GM04504 (cell line): ENCODE results near the gene ITPK1.
"Not testable (repeated sequence)": the region's sequence is repeated elsewhere in the genome, so short reads cannot be mapped to it uniquely, and the experiment has no call there.

Experiments
- DNase-seq: peaks from one replicate; pipeline ENCODE4 v3.0.0-alpha.2; 2012; ENCODE audit warnings: low read depth

Gene ITPK1

DNA sequence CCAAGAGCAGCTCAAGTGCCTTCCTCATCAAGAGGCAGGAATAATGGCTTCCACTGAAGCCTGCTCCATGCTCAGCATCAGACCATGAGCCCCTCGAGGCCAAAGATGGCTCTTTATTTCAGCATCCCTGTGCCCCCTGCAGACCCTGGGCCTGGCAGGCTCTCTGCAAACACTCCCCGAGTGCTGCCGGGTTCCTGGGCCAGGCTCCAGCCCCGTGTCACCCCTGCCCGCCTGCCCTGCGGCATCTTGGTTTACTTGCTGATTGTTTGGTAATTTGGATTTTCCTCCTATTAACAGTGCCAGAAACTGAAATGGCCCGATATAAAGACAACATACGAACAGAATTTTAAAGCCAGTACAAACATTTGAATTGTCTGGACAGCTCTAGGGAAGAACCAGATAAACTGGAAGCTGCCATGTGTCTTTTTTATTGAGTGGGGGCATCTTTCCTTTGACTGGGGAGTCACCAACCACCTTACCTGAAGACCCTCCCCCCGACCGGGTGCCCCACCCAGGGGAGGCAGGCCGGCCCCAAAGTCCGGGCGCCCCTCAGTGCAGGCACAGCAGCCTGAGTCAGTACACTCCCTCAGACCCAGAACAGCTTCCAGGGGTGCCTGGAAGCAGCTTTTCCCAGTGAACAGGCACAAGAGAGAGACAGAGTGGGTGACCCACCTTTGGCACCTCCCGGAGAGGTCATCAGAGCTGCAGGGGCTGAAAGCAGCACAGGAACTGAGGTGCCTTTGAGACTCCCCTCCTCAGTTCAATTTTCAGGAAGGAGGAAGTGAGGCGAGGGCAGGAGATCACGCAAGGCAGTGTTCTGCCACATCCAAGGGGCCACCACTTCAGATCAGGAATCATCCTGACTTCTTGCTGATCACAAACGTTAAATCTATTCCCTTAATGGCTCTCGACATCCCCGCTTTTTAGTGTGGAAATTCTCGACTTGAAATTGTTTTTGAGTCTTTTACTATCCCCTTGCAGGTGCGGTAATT, 30.6 kb downstream of the ITPK1 start:
- no peak for DNase-seq

DNA sequence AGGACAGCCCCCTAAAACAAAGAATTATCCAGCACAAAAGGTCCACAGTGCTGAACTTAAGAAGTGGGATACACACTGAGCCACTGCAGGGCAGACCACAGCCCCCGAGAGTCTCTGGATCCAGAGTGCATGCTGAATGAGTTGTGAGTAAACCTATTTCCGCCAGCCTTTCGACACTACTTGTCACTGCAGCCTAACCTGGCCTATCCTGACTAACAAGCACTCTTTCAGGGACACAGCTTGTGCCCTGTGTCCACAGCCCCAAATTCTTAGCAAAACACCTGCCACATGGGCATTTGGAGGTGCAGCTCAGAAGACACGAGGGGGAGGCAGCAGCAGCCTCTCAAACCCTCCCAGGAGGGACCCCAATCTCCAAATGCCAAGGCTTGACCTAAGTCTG, 31.3 kb downstream of the ITPK1 start:
- DNase-seq, result no peak

DNA sequence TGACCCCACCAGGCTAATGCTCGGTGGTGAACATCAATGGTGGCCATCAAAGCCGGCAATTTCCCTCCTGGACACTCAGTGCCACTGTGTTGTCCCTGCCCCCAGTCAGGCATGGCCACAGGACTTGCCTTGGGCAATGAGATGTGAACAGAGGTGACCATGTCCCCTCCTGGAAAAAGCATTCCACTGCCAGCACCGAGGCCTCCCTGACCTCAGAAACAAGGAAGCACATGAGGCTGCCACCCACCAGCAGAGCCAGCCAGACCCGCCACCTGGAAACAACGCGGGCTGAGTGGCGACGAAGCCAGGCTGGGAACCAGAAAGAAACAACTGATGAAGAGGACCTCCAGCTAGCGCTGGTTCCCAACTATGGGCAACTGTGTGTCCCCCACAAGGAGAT, 31.8 kb downstream of the ITPK1 start:
- DNase-seq, result no peak

DNA sequence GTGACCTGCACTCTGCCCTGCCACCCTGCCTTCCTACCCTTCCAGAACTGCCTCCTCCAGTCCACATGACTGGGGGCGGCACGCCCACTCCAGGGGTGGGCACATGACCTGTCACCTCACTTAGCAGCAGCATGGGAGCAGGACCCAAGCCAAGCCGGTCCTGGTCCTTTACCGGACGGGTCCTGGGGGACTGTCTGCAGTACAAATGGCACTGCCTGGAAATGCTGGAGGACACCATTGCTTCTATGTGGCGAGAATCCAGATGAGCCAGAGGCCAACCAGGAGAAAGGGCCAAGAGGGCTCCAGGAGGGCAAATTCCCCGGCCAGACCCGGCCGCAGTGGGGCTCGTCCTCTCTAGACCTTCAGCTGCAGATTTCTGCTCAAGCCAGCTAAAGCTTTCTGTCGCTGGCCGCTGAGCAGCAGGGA, 33.1 kb downstream of the ITPK1 start:
- no peak for DNase-seq

DNA sequence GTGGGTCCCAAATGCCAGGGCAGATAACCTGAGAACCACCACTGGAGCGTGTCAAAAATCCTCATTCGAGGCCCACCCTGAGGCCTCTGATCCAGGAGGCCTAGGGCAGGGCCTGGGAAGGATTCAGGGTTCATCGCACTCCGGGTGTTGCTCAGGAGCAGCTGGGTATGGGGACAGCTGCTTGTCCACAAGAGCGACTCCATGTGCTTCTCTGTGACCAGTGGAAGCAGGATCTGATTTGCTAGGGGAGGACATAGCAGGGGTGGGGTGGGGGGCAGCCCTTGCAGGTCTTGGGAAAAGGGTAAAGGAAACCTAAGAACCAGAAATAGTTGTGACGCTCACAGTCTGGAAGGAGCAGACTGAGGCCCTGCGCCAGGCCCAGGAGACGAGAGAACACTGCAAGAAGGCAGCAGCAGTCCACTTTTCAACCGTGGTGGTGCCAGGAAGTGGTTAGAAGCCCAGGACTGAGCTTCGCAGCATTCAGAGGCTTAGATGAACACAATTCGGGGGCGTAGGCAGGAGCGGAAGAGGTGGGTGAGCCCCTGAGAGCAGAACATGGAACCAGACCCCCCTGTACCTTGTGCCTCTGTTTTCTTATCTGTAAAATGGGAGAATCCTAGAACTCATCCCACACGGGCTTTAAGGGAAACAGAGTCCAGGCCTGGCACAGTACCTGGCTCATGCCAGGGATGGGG, 33.7 kb downstream of the ITPK1 start:
- DNase-seq, result no peak

DNA sequence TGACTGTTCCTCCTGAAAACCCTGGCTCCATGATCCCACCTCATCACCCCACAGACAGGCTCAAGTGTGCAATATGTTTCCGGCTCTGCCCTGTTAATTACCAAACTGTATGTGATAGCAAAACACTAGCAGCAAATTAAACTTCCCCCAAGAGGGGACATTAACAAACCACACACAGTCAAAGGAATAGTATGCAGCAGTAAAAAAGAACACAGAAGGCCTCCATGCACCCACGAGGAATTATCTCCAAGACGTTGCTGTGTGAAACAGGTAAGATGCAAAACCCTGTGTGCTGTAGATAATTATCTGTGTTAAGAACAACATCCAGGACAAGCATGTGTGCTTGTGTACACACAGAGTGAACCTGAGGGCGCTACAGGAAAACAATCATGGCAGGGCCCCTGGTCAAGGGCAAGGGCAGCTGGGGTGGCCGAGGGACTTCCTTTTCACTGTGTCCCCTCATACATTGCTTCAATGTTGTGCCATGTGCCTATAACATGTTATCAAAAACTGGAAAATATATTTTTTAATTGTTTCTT, 35.8 kb downstream of the ITPK1 start:
- DNase-seq, result no peak

DNA sequence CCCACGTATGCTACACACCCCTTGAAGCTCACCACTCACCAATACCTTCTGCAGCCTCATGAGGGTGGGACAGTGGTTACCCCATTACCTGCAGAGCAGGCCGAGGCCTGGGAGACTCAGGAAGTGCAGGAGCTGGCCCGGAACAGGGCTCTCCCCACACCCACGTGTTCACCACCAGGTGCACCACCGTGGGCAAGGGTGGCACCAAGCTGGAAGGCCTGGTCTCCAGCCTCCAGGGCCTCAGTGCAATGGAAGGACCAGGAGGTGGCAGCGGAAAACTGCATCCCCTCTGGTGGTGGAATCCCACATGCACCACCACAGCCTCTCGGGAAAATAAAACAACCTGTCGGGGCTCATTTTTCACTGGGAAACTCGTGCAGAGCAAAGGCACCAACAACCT, 36.4 kb downstream of the ITPK1 start:
- no peak for DNase-seq

DNA sequence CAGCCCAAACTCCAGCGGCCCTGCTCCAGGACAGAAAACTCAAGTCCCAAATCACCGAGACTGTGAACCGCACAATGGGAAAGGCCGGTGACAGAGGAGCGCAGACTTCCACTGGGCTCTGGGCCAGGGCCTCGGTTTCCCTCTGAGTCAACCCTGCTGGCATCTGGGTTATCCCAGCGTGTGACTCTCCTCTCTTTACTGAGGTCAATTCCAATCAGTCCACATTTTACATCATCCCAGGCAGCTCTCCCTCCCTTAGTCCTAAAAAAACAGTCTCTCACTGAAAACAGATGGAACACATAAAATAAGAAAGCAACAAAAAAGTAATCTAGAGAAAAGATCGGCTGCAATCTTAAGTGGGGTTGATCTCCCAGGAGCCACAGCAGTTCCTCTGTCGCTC, 36.9 kb downstream of the ITPK1 start:
- DNase-seq, result peak; percentile 84

DNA sequence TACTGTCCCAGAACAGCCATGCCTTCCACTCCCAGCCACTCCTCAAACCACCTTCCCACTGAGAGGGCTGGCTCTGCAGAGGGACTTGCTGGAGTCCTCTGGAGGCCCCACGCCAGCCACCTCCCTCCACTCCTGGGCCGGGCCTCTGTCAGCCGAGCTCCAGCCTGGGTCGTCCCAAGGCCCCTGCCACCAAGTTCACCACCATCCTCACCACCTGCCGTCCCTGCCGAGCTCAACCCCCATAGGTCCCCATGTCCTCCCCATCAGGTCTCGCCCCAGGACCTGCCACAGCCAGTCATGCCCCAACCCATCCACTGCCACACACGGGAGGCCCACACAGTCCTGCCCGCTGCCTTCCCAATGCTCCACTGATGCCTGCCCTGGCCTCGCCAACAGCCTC, 39.0 kb downstream of the ITPK1 start:
- no peak for DNase-seq

DNA sequence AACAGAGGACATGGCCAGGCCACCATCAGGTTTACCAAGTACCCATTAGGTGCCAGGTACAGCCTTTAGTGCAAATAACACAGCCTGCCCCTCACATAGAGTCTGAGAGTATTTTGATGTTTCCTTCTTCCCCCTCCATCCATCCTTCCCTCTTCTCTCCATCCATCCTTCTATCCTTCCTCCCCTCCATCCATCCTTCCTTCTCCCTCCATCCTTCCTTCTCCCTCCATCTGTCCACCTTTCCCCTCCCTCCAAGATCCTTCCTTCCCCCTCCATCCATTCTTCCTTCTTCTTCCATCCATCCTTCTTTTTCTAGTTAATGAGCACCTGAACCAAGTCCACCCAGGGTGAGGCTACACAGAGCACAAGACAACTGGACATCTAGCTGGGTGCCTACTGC, 39.8 kb downstream of the ITPK1 start:
- no peak for DNase-seq

DNA sequence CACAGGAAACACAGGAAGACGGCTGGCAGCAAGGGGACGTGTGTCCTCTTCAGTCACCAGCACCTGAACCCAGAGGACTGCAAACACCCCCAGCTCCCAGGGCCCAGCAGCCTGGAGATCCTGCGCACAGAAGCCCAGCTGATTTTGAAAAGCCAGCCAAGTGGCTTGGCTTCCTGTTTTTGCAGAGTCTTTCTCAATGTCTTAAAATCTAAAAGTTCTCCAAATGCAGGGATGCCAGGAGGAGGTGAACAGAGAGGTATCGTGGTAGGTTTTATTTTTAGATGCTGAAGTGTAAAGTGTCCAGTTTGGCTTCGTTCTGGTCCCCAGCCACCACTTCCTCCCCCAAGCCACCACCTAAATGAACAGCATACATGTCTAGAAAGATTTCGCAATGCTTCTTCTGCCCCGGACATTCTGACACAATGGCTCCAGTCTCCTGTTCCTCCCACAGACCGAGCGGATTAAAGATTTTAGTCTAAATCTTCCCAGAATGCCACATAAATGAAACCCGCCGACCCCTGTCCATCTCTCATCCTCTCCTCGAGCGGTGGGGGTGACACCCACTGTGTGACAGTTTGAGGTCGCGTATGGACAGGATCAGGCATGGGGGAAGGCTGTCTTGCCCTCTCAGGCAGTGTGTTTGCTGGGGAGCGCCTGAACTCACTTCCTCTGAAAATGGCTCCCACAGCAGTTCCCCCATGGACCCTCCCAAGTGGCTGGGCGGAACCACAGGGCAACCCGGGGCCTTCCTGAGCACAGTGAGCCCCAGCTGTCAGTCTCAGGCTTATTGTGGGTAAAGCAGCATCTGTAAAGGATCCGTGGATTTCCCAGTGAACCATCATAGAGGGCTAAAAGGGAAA, 41.6 kb downstream of the ITPK1 start:
- no peak for DNase-seq

DNA sequence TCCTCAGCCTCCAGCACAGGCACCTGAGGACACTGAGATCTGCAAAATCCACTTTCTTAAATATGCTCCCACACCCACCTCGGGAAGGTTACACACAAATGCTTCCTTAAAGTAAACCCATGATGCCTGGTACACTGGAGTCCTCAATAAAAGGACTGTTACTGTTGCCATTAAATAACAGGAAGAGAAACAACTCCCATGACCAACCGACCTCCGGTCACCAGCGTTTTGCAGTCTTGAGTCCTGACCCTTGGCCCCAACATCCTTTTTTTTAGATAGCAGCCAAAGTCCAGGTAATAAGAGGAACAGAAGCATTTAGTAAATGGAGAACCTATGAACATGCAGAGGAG, 42.4 kb downstream of the ITPK1 start:
- no peak for DNase-seq

DNA sequence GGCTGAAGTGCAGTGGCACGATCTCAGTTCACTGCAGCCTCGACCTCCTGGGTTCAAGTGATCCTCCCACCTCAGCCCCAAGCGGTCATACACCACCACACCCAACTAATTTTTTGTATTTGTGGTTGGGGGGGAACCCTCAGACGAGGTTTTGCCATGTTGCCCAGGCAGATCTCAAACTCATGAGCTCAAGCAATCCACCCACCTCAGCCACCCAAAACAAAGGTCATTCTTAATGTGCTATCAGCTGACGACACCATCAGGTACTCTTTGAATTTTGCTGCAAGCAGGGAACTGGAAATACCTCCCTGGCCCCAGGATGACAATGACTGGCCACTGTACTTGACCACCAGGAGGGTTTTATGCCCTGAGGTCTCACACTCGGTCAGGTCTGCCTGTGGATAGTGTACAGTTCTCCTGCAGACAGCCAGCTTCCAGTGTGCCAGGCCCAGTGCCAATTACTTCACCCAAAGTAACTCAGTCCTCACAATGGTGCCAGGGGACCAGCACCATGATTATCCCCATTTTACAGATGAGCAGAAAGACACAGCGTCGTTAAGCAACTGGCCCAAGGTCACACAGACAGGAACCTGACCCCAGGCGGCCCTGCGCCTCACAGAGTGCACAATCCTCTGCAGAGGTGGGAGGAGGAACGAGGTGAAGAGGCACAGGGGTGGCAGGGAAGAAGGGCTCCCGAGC, 42.9 kb downstream of the ITPK1 start:
- no peak for DNase-seq

DNA sequence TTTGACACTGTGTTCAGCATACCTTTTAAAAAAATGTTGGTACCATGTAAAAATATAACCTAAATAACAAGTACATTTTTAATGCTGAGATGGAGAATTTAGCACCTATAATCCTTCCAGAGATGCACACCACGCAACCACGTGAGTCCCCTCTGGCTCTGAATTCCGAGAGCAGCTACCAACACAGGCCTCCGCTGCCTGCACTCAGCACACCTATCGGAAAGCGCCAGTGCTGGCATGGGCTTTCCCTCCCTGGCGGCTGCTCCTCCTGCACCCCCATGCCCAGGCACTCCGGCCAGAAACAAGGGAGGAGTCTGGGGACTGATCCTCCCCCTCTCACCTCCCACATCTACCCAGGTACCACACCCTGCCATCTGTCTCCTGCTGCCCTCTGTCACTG, 47.0 kb downstream of the ITPK1 start:
- no peak for DNase-seq

DNA sequence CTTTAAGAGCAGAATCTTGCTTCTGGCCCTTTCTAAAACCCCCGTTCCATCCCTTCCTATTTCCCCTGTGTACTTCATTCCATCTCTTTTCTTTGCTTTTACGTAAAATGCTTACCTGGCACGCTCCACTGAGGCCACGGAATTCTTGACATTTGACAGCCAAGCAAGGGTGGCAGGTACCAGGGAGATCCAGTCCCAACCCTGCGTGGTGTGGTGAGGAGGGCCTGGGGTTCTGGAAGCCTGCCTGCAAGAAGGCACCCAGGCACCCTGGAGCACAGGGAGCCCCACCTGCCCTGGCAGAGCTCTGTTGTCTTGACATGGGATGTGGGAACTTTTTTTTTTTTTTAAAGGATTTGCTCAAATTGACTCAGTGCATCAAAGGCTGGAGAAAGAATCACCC, 48.6 kb downstream of the ITPK1 start:
- DNase-seq, result no peak

DNA sequence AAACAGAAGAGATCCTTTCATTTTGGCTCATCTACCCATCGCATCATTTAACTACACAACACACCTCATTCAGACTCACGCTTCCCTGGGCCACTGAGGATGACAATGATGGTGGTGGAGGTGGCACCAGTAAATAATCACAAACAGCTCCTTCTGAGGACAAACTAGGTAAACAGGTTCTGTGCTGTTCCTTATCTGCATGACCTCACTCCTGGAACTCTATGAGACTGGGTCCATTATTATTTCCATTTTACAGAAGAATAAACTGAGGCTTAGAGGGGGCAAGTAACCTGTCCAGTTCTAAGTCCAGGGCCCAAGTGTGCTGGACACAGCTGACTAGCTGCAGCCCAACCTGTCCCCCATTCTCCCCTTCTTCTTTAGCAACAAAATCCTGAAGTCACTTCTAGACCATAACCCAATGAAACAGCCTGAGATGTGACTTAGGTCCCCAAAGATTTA, 50.4 kb downstream of the ITPK1 start:
- DNase-seq, result no peak

DNA sequence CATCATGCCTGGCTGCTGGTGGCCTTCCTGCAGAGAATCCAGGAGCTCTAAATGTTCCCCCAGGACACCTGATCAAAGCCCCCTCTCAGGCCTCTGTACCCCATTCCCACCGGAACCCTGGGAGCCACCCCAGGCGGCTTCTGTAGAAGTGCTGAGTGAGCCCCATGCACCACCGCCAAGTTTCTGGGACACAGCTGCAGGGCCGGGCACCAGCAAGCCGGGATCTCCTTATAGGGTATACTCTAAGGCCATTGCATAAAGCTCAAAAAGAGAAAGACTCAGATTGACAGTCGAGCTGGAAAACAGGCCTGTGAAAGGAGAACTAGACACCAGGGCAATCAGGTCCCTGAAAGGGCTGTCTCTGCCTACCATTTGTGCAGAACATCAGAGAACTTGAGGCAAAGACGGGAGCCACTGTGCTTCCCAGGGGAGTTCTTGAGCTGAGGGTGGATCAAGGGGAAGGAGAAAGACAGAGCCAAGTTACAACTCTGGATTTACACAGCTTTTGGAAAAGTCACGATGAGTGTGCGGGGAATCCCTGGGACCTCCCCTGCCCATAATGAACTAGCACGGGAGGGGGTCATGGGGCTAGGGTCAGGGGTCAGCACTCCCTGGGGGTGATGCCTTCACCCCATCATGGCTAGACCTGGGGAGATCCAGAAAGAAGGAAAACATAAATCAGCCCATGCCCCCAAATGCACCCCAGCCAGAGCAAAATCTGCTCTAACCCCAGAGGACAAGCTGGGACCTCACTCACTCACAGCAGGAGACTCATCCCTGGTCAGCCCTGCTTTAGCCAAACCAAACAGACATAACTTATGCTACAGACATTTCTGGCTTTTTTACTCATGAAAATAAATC, 51.1 kb downstream of the ITPK1 start:
- DNase-seq, result no peak

DNA sequence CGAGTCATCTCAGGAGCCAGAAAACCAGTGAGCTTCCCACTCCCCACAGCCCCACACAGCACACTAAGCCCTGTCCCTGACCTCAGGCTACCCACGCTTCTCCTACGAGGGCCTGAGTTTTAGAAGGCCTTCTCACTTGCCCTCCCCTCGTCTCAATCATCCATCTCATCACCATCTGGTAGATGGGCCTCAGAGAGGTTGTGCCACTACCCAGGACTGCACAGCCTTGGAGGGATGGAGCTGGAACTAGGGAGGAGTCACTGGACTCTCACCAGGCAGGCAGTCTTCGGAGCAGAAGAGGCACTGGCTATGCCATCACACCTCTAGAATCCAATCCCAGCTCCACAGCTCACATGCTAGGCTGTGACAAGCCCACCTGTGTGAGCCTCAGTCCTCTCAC, 52.3 kb downstream of the ITPK1 start:
- DNase-seq, result no peak

DNA sequence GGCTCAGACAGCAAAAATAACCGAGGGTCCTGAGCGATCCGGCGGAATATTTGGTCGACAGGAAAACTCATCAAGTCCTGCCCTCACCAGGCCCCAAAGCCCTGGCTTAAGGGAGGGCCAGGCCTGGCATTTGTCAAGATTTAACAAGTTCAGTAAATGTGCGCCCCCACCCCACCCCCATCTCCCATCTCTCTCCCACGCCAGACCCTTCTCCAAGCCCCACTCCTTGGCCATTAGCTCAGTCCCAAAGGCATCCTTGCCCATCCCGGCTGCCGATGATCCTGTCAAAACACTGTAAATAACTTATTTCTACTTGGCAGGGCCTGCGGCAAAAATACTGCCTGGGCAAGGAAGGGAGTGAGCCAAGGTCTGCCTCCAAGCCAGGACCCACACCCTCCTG, 52.8 kb downstream of the ITPK1 start:
- no peak for DNase-seq

DNA sequence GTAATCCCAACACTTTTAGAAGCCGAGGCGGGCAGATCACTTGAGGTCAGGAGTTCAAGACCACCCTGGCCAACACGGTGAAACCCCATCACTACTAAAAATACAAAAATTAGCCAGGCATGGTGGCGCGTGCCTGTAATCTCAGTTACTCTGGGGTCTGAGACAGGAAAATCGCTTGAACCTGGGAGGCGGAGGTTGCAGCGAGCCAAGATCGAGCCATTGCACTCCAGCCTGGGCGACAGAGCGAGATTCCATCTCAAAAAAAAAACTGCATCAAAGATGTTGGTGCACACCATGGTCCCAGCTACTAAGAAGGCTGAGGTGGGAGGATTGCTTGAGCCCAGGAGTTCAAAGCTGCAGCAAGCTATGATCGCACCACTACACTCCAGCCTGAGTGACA, 53.7 kb downstream of the ITPK1 start:
- not testable (repeated sequence) for DNase-seq
